GM12878 (cell line): ENCODE measurements around the gene IPO8.

Experiments
- CHD4 ChIP-seq: fragments of 200-600 bp; sonication (generic); IDR thresholded peaks from 2 replicates; pipeline ENCODE4 v1.6.1; 2016; ENCODE audit warnings: mild to moderate bottlenecking
- CTCF ChIP-seq, 3 experiments: IDR thresholded peaks in 2 of 3; conservative IDR thresholded peaks in 1 of 3; 2 replicates each; pipeline ENCODE4 v1.5.1; 2011; ENCODE audit warnings: low read depth in 3 of 3, low read length in 3 of 3, mild to moderate bottlenecking in 3 of 3, control low read depth in 2 of 3, moderate library complexity in 2 of 3, inconsistent platforms in 1 of 3, mixed read lengths in 1 of 3; ENCODE audit not compliant: control insufficient read depth in 2 of 3, insufficient read depth in 1 of 3; ENCODE audit errors: extremely low read depth in 1 of 3
- EZH2 ChIP-seq: IDR thresholded peaks from 2 replicates; pipeline ENCODE4 v1.6.1; 2012; ENCODE audit warnings: low read depth, mild to moderate bottlenecking, control low read depth, inconsistent platforms, low read length, borderline replicate concordance; ENCODE audit not compliant: control insufficient read depth
- FOXM1 ChIP-seq: IDR thresholded peaks from 2 replicates; pipeline ENCODE4 v1.6.1; 2012; ENCODE audit warnings: low read depth, mild to moderate bottlenecking, inconsistent platforms, low read length, moderate library complexity
- HDGF ChIP-seq: fragments of 450-650 bp; IDR thresholded peaks from 2 replicates; pipeline ENCODE4 v1.6.1; 2016; ENCODE audit warnings: antibody characterized with exemption
- IRF3 ChIP-seq: fragments of 450-650 bp; IDR thresholded peaks from 2 replicates; pipeline ENCODE4 v1.6.1; 2014; ENCODE audit warnings: mild to moderate bottlenecking
- LARP7 ChIP-seq: fragments of 450-650 bp; IDR thresholded peaks from 2 replicates; pipeline ENCODE4 v1.6.1; 2017; ENCODE audit warnings: mild to moderate bottlenecking
- MXI1 ChIP-seq: fragments of 150-350 bp; IDR thresholded peaks from 2 replicates; pipeline ENCODE4 v1.6.1; 2011; ENCODE audit warnings: low read depth, mild to moderate bottlenecking, inconsistent platforms, low read length, improper control_type of control experiment
- NR2C2 ChIP-seq: IDR thresholded peaks from 2 replicates; pipeline ENCODE4 v1.6.1; 2011; ENCODE audit warnings: borderline replicate concordance, low read depth; ENCODE audit not compliant: control insufficient read depth, insufficient read length
- POLR2A ChIP-seq: IDR thresholded peaks from 2 replicates; pipeline ENCODE4 v1.6.1; 2011; ENCODE audit warnings: low read depth, mild to moderate bottlenecking, low read length
- REST ChIP-seq: IDR thresholded peaks from 2 replicates; pipeline ENCODE4 v1.6.1; 2012; ENCODE audit warnings: mild to moderate bottlenecking, low read depth, low read length
- SP1 ChIP-seq: IDR thresholded peaks from one replicate; pipeline ENCODE4 v1.6.1; 2011; ENCODE audit warnings: low read depth, low read length
- TARDBP ChIP-seq: IDR thresholded peaks from 2 replicates; pipeline ENCODE4 v1.6.1; 2016; ENCODE audit warnings: borderline replicate concordance

GRCh38 chr12:30617346-30618016, 78.2 kb downstream of the IPO8 start:
- TF ChIP-seq POLR2A (no peak), CHD4 (no peak), CTCF (IDR thresholded peaks at IDR 0.05 in 2 of 3, conservative IDR thresholded peaks at IDR 0.05 in 1 of 3; ENCODE audit: control insufficient read depth in 2 of 3, extremely low read depth in 1 of 3, insufficient read depth in 1 of 3, low read depth in 3 of 3, low read length in 3 of 3) (no peak), LARP7 (no peak), MXI1 (no peak), EZH2 (no peak), TARDBP (no peak), SP1 (no peak), IRF3 (no peak), REST (no peak), FOXM1 (no peak), NR2C2 (no peak), HDGF (no peak)
